NT2/D1 (cell line): Measurements from ENCODE around the gene OPN4.

ENCODE experiments used
- SUZ12 ChIP-seq: IDR thresholded peaks from 2 replicates; pipeline ENCODE4 v1.6.1; 2011; ENCODE audit not compliant: insufficient read length, insufficient read depth; ENCODE audit errors: extremely low read depth
- YY1 ChIP-seq: IDR thresholded peaks from 2 replicates; pipeline ENCODE4 v1.6.1; 2011; ENCODE audit not compliant: insufficient read length, insufficient read depth
- ZNF274 ChIP-seq: IDR thresholded peaks from 2 replicates; pipeline ENCODE4 v1.6.1; 2011; ENCODE audit warnings: mild to moderate bottlenecking, low read depth, low read length

DNA sequence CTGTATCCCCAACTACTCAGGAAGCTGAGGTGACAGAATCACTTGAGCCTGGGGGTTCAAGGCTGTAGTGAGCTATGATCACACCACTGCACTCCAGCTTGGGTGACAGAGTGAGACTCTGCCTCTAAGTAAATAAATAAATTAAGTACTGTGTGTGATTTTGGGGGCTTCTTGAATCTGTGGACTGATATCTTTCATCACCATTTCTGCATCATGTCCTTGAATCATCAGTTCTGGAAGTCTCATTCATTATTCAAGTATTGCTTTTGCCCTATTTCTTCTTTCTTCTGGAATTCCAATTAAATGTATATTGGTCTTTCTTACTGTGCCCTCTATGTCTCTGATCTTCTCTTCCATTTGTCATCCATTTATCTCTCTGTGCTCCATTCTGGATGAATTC, 46.7 kb upstream of the OPN4 start:
- TF ChIP-seq ZNF274 (no peak), YY1 (no peak), SUZ12 (no peak)
